SK-N-DZ (cell line): ENCODE measurements around the gene MIB1.

Experiments used
- DNase-seq: peaks from one replicate; pipeline ENCODE4 v3.0.0-alpha.2; 2015; ENCODE audit warnings: low spot score
- small RNA-seq, 2 experiments: library from RNA; depleted of rRNA; stranded (forward); fragments of <200 nt; gene quantifications; one replicate each; pipeline ENCODE3, GENCODE V24; 2014

MIB1 gene

GRCh38 chr18:21894619-21895367 lies 154.2 kb downstream of the MIB1 start:
- no peak for DNase-seq

GRCh38 chr18:21896732-21897336 lies 156.2 kb downstream of the MIB1 start:
- DNase-seq: no peak

- DNase-seq: peak; percentile 44
These were observed 157.2 kb downstream of the MIB1 start for GRCh38 chr18:21897811-21898210.

GRCh38 chr18:21900605-21901352 lies 160.2 kb downstream of the MIB1 start:
- DNase-seq: no peak

GRCh38 chr18:21901423-21901945 lies 160.9 kb downstream of the MIB1 start:
- no peak for DNase-seq

- no peak for DNase-seq
These were observed 163.1 kb downstream of the MIB1 start for GRCh38 chr18:21903709-21904108.

GRCh38 chr18:21904856-21905255 lies 164.3 kb downstream of the MIB1 start:
- DNase-seq: no peak

GRCh38 chr18:21907451-21907850 lies 166.9 kb downstream of the MIB1 start:
- DNase-seq: no peak

- DNase-seq: no peak
These were observed 168.1 kb downstream of the MIB1 start for GRCh38 chr18:21908711-21909110.

- DNase-seq: no peak
These were observed 170.3 kb downstream of the MIB1 start for GRCh38 chr18:21910906-21911305.

GRCh38 chr18:21911551-21911950 lies 171.0 kb downstream of the MIB1 start:
- DNase-seq: no peak

- DNase-seq: no peak
These were observed 172.0 kb downstream of the MIB1 start for GRCh38 chr18:21912339-21913239.

GRCh38 chr18:21914739-21915319 lies 174.2 kb downstream of the MIB1 start:
- peak; percentile 29 for DNase-seq

- no peak for DNase-seq
These were observed 175.0 kb downstream of the MIB1 start for GRCh38 chr18:21915546-21915945.

- no peak for DNase-seq
These were observed 176.0 kb downstream of the MIB1 start for GRCh38 chr18:21916594-21916993.

GRCh38 chr18:21918693-21919092 lies 178.1 kb downstream of the MIB1 start:
- DNase-seq: no peak

Small RNAs within 50 kb of the gene (small RNA-seq; reads per million reads assigned to genes)
- gene AC103987.3: 0 reads per million in 2 experiments
- gene RF00019: 0 reads per million in 2 experiments
- 0 to 0.04 reads per million in 2 experiments for gene RF00045
- gene RF01241: 0 to 0.04 reads per million in 2 experiments
- gene RN7SL233P: 0 to 0.13 reads per million in 2 experiments
- gene RNU6-1038P: 0 to 0.04 reads per million in 2 experiments
